Thyroid gland (tissue), 4 donors: Measurements from ENCODE around the gene ANKRD34B.

Experiments used
- POLR2A ChIP-seq, 2 donors: fragments of 450-650 bp; IDR thresholded peaks; one replicate each; pipeline ENCODE4 v1.6.1; 2017; ENCODE audit warnings: antibody characterized with exemption in 2 of 2, mild to moderate bottlenecking in 2 of 2, moderate library complexity in 1 of 2
- TF ChIP-seq, protein P1 (sequence below), 6 experiments: fragments of 200-600 bp in 3 of 6; fragments of 450-650 bp in 3 of 6; sonication (generic) in 3 of 6; IDR thresholded peaks; one replicate each; pipeline ENCODE4 v1.5.1; 2016 to 2019; ENCODE audit warnings: antibody characterized with exemption in 6 of 6, mild to moderate bottlenecking in 2 of 6, inconsistent platforms in 1 of 6, moderate library complexity in 1 of 6

DNA sequence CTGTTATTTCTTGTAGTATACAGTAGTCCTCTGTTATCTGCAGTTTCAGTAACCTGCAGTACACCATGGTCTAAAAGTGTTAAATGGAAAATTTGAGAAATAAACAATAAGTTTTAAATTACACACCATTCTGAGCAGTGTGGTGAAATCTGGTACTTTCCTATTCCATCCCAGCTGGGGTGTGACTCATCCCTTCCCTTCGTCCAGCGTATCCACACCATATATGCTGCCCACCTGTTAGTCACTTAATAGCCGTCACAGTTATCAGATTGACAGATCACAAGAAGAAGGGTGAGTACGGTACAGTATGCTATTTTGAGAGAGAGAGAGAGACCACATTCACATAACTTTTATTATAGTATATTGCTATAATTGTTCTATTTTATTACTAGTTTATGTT lies 53.3 kb downstream of the ANKRD34B start:
- TF ChIP-seq, protein P1, sequence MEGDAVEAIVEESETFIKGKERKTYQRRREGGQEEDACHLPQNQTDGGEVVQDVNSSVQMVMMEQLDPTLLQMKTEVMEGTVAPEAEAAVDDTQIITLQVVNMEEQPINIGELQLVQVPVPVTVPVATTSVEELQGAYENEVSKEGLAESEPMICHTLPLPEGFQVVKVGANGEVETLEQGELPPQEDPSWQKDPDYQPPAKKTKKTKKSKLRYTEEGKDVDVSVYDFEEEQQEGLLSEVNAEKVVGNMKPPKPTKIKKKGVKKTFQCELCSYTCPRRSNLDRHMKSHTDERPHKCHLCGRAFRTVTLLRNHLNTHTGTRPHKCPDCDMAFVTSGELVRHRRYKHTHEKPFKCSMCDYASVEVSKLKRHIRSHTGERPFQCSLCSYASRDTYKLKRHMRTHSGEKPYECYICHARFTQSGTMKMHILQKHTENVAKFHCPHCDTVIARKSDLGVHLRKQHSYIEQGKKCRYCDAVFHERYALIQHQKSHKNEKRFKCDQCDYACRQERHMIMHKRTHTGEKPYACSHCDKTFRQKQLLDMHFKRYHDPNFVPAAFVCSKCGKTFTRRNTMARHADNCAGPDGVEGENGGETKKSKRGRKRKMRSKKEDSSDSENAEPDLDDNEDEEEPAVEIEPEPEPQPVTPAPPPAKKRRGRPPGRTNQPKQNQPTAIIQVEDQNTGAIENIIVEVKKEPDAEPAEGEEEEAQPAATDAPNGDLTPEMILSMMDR (IDR thresholded peaks at IDR 0.05), result no peak
- no peak for TF ChIP-seq POLR2A (IDR thresholded peaks at IDR 0.05)
